ENCODE data around the gene NEAT1. TPM values are rescaled to one million over a fixed set of nuclear protein-coding genes. Genes with fewer than 3 reads are reported as not detected.

The NEAT1 gene
- total and polyA plus RNA-seq, 9 of the 15 experiments (the other 6 are each of a cell fraction or from before 2014, with no cell fraction given) = 20.1 to 389 (median 62.8) TPM

DNA sequence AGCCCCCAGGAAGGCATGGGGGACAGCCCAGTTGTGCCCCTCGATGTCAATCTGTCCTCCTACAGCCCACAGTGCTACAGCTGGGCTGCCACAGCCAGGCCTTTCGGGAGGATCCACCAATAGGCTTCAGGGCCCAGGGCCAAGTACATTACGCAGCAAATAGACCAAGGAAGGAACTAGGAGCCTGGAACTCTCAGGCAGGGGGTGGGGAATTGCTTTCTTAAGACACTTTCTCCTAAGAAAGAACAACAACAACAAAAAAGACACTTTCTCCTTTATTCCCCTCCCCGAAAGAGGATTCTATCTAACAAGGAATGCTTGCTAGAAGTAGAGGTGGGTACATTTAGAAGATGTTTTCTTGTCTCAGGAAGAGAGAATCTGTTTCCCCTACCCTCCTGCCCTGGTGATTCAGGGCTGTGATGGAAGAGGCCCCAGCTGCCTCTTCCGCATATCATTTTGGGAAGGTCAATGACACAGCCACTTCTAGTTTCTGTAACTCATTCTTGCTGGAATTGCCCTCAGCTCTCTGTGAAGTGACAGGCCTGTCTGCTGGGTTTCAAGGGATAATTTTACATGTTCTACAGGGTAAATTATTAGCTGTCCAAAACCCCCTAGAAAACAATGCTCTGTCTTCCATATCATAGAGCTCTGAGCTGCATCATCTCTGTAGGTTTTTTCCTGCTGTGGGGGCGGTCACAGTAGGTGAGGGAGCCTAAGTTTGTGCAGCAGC, 70.2 kb downstream of the NEAT1 start (continued):
- TF ChIP-seq ZNF584 (CRISPR knock-in tag; IDR thresholded peaks at IDR 0.05; ENCODE audit: low read depth) (0 out of 2 replicates have a peak, but pooled peaks have one; percentile 31), ZNF311 (CRISPR knock-in tag; IDR thresholded peaks at IDR 0.05) (peak; percentile 8; the same call in 1 of the 2 replicates), ELF4 (CRISPR knock-in tag; IDR thresholded peaks at IDR 0.05) (peak; percentile 47; the same call in 1 of the 2 replicates), TAF7 (tag; IDR thresholded peaks at IDR 0.05) (no peak; the same call in 1 of the 2 replicates), RBM17 (IDR thresholded peaks at IDR 0.05; ENCODE audit: borderline replicate concordance, low read depth, low read length) (no peak), ELF1 (tag; IDR thresholded peaks at IDR 0.05) (peak; percentile 88)
- TF ChIP-seq, protein P1, sequence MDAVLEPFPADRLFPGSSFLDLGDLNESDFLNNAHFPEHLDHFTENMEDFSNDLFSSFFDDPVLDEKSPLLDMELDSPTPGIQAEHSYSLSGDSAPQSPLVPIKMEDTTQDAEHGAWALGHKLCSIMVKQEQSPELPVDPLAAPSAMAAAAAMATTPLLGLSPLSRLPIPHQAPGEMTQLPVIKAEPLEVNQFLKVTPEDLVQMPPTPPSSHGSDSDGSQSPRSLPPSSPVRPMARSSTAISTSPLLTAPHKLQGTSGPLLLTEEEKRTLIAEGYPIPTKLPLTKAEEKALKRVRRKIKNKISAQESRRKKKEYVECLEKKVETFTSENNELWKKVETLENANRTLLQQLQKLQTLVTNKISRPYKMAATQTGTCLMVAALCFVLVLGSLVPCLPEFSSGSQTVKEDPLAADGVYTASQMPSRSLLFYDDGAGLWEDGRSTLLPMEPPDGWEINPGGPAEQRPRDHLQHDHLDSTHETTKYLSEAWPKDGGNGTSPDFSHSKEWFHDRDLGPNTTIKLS (IDR thresholded peaks at IDR 0.05; ENCODE audit: borderline replicate concordance, low read depth) = peak; percentile 85; the same call in 1 of the 2 replicates
- TF ChIP-seq, protein P2, sequence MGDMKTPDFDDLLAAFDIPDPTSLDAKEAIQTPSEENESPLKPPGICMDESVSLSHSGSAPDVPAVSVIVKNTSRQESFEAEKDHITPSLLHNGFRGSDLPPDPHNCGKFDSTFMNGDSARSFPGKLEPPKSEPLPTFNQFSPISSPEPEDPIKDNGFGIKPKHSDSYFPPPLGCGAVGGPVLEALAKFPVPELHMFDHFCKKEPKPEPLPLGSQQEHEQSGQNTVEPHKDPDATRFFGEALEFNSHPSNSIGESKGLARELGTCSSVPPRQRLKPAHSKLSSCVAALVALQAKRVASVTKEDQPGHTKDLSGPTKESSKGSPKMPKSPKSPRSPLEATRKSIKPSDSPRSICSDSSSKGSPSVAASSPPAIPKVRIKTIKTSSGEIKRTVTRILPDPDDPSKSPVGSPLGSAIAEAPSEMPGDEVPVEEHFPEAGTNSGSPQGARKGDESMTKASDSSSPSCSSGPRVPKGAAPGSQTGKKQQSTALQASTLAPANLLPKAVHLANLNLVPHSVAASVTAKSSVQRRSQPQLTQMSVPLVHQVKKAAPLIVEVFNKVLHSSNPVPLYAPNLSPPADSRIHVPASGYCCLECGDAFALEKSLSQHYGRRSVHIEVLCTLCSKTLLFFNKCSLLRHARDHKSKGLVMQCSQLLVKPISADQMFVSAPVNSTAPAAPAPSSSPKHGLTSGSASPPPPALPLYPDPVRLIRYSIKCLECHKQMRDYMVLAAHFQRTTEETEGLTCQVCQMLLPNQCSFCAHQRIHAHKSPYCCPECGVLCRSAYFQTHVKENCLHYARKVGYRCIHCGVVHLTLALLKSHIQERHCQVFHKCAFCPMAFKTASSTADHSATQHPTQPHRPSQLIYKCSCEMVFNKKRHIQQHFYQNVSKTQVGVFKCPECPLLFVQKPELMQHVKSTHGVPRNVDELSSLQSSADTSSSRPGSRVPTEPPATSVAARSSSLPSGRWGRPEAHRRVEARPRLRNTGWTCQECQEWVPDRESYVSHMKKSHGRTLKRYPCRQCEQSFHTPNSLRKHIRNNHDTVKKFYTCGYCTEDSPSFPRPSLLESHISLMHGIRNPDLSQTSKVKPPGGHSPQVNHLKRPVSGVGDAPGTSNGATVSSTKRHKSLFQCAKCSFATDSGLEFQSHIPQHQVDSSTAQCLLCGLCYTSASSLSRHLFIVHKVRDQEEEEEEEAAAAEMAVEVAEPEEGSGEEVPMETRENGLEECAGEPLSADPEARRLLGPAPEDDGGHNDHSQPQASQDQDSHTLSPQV (IDR thresholded peaks at IDR 0.05) = peak; percentile 48; the same call in 1 of the 2 replicates
- TF ChIP-seq, protein P3, sequence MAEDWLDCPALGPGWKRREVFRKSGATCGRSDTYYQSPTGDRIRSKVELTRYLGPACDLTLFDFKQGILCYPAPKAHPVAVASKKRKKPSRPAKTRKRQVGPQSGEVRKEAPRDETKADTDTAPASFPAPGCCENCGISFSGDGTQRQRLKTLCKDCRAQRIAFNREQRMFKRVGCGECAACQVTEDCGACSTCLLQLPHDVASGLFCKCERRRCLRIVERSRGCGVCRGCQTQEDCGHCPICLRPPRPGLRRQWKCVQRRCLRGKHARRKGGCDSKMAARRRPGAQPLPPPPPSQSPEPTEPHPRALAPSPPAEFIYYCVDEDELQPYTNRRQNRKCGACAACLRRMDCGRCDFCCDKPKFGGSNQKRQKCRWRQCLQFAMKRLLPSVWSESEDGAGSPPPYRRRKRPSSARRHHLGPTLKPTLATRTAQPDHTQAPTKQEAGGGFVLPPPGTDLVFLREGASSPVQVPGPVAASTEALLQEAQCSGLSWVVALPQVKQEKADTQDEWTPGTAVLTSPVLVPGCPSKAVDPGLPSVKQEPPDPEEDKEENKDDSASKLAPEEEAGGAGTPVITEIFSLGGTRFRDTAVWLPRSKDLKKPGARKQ (CRISPR knock-in tag; IDR thresholded peaks at IDR 0.05) = no peak
- TF ChIP-seq, protein P4, sequence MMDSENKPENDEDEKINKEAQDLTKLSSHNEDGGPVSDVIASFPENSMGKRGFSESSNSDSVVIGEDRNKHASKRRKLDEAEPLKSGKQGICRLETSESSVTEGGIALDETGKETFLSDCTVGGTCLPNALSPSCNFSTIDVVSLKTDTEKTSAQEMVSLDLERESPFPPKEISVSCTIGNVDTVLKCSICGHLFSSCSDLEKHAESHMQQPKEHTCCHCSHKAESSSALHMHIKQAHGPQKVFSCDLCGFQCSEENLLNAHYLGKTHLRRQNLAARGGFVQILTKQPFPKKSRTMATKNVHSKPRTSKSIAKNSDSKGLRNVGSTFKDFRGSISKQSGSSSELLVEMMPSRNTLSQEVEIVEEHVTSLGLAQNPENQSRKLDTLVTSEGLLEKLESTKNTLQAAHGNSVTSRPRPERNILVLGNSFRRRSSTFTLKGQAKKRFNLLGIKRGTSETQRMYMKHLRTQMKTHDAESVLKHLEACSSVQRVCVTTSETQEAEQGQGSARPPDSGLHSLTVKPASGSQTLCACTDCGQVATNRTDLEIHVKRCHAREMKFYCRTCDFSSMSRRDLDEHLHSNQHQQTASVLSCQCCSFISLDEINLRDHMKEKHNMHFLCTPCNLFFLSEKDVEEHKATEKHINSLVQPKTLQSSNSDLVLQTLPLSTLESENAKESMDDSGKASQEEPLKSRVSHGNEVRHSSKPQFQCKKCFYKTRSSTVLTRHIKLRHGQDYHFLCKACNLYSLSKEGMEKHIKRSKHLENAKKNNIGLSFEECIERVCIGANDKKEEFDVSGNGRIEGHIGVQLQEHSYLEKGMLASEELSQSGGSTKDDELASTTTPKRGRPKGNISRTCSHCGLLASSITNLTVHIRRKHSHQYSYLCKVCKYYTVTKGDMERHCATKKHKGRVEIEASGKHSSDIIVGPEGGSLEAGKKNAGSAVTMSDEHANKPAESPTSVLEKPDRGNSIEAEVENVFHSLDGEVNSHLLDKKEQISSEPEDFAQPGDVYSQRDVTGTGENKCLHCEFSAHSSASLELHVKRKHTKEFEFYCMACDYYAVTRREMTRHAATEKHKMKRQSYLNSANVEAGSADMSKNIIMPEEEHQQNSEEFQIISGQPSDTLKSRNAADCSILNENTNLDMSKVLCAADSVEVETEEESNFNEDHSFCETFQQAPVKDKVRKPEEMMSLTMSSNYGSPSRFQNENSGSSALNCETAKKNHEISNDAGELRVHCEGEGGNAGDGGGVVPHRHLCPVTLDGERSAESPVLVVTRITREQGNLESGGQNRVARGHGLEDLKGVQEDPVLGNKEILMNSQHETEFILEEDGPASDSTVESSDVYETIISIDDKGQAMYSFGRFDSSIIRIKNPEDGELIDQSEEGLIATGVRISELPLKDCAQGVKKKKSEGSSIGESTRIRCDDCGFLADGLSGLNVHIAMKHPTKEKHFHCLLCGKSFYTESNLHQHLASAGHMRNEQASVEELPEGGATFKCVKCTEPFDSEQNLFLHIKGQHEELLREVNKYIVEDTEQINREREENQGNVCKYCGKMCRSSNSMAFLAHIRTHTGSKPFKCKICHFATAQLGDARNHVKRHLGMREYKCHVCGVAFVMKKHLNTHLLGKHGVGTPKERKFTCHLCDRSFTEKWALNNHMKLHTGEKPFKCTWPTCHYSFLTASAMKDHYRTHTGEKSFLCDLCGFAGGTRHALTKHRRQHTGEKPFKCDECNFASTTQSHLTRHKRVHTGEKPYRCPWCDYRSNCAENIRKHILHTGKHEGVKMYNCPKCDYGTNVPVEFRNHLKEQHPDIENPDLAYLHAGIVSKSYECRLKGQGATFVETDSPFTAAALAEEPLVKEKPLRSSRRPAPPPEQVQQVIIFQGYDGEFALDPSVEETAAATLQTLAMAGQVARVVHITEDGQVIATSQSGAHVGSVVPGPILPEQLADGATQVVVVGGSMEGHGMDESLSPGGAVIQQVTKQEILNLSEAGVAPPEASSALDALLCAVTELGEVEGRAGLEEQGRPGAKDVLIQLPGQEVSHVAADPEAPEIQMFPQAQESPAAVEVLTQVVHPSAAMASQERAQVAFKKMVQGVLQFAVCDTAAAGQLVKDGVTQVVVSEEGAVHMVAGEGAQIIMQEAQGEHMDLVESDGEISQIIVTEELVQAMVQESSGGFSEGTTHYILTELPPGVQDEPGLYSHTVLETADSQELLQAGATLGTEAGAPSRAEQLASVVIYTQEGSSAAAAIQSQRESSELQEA (IDR thresholded peaks at IDR 0.05; ENCODE audit: low read depth) = no peak

Measured in K562 (cell line).